Gastroesophageal sphincter (tissue), 4 donors: Measurements from ENCODE around the gene HCN1. TPM values are rescaled to one million over a fixed set of nuclear protein-coding genes. Genes with fewer than 3 reads are reported as not detected.

Experiments
- ATAC-seq: fragments of 150-250 bp; one replicate; pipeline ENCODE4 v1.9.1; 2016; ENCODE audit warnings: mild to moderate bottlenecking, moderate library complexity
- H3K27ac ChIP-seq, 4 donors: fragments of 200-600 bp; sonication (generic) in 3 of 4; 1 replicate in 3 of 4; 2 replicates in 1 of 4; pipeline ENCODE4 v1.5.1; 2016 to 2019
- H3K27me3 ChIP-seq: fragments of 200-600 bp; sonication (generic); one replicate; pipeline ENCODE4 v1.5.1; 2019
- H3K36me3 ChIP-seq, 2 donors: fragments of 200-600 bp; sonication (generic); one replicate each; pipeline ENCODE4 v1.5.1; 2019; ENCODE audit warnings: control low read depth in 1 of 2
- H3K4me1 ChIP-seq, 3 donors: fragments of 200-600 bp; sonication (generic); 1 replicate in 2 of 3; 2 replicates in 1 of 3; pipeline ENCODE4 v1.5.1; 2016 to 2019; ENCODE audit warnings: control low read depth in 2 of 3
- H3K4me3 ChIP-seq, 2 donors: fragments of 200-600 bp; sonication (generic); one replicate each; pipeline ENCODE4 v1.5.1; 2019; ENCODE audit warnings: mild to moderate bottlenecking in 1 of 2, moderate library complexity in 1 of 2
- H3K9me3 ChIP-seq, 3 donors: fragments of 200-600 bp; sonication (generic); one replicate each; pipeline ENCODE4 v1.5.1; 2017 to 2019; ENCODE audit warnings: control low read depth in 2 of 3
- CTCF ChIP-seq, 4 experiments: fragments of 200-600 bp in 2 of 4; fragments of 450-650 bp in 2 of 4; sonication (generic) in 1 of 4; IDR thresholded peaks; one replicate each; pipeline ENCODE4 v1.5.1; 2017 to 2019; ENCODE audit warnings: antibody characterized with exemption in 4 of 4, mild to moderate bottlenecking in 2 of 4, moderate library complexity in 2 of 4
- EP300 ChIP-seq: sonication (generic); formaldehyde crosslinking; IDR thresholded peaks from one replicate; pipeline ENCODE4 v1.6.1; 2017; ENCODE audit warnings: antibody characterized with exemption, mild to moderate bottlenecking
- POLR2A ChIP-seq, 2 donors: fragments of 450-650 bp; IDR thresholded peaks; one replicate each; pipeline ENCODE4 v1.6.1; 2017; ENCODE audit warnings: antibody characterized with exemption in 2 of 2, mild to moderate bottlenecking in 2 of 2, moderate library complexity in 1 of 2
- POLR2AphosphoS5 ChIP-seq: sonication (generic); formaldehyde crosslinking; IDR thresholded peaks from one replicate; pipeline ENCODE4 v1.6.1; 2017; ENCODE audit warnings: antibody characterized with exemption
- WGBS, 2 donors: methylation state at CpG; one replicate each; pipeline ENCODE4 v1.1.5; 2018; ENCODE audit warnings: low coverage in 1 of 2; 5-methylcytosine and 5-hydroxymethylcytosine counted together
- total RNA-seq, 4 donors: library from RNA; depleted of rRNA; stranded (reverse); fragments of >200 nt; gene quantifications; one replicate each; pipeline ENCODE4 v1.1.0, GENCODE V29; 2016

The HCN1 gene
- total RNA-seq, 4 donors from 2014 or later = 0.19 to 1.3 (median 0.63) TPM

- no peak for ATAC-seq
- no peaks in the 10 kb centered on the region for H3K9me3 ChIP-seq
- peak overlapping the region; percentile 23 to 53 for H3K4me3 ChIP-seq
- no CpG with 5 or more reads among the region's 59 CpGs for WGBS, 2 donors
- H3K36me3 ChIP-seq = no peaks in the 10 kb centered on the region
- TF ChIP-seq POLR2AphosphoS5 (no peak), CTCF (IDR thresholded peaks at IDR 0.05) (no peak), EP300 (no peak), POLR2A (IDR thresholded peaks at IDR 0.05) (no peak)
- peaks cover 79% of the 10 kb centered on the region for H3K27me3 ChIP-seq
- H3K27ac ChIP-seq = no peak overlapping the region
- H3K4me1 ChIP-seq = peaks cover 0 to 19% (median 9%) of the 10 kb centered on the region in 3 donors
These were observed 400 bp downstream of the HCN1 start for GRCh38 chr5:45695804-45696156.

GRCh38 chr5:45694971-45695803, 993 bp downstream of the HCN1 start:
- H3K27me3 ChIP-seq = peaks cover 82% of the 10 kb centered on the region
- no peak overlapping the region for H3K27ac ChIP-seq

GRCh38 chr5:45694255-45694814, 1.8 kb downstream of the HCN1 start:
- ATAC-seq = no peak

More at GRCh38 chr5:45694971-45695803, 993 bp downstream of the HCN1 start:
- WGBS, 2 donors = no CpG with 5 or more reads among the region's 51 CpGs
- Histone ChIP-seq H3K9me3 (no peaks in the 10 kb centered on the region), H3K36me3 (no peaks in the 10 kb centered on the region), H3K4me3 (peak overlapping the region; percentile 23 to 53), H3K4me1 (peaks cover 0 to 19% (median 9%) of the 10 kb centered on the region in 3 donors)
- TF ChIP-seq POLR2A (IDR thresholded peaks at IDR 0.05) (no peak), CTCF (IDR thresholded peaks at IDR 0.05) (no peak), POLR2AphosphoS5 (no peak), EP300 (no peak)
- ATAC-seq = no peak

GRCh38 chr5:45692481-45692880, 3.7 kb downstream of the HCN1 start:
- peaks cover 74% of the 10 kb centered on the region for H3K27me3 ChIP-seq
- no peak overlapping the region for H3K27ac ChIP-seq
- H3K4me3 ChIP-seq = no peak overlapping the region
- 60 to 76% methylated on average over 3 of the region's 3 CpGs for WGBS, 2 donors
- ATAC-seq = no peak
- H3K4me1 ChIP-seq = peaks cover 0 to 19% (median 9%) of the 10 kb centered on the region in 3 donors
- H3K9me3 ChIP-seq = no peaks in the 10 kb centered on the region
- no peaks in the 10 kb centered on the region for H3K36me3 ChIP-seq
- TF ChIP-seq POLR2AphosphoS5 = no peak
- TF ChIP-seq POLR2A (IDR thresholded peaks at IDR 0.05) = no peak
- TF ChIP-seq CTCF (IDR thresholded peaks at IDR 0.05) = no peak
- no peak for TF ChIP-seq EP300

More at GRCh38 chr5:45694255-45694814, 1.8 kb downstream of the HCN1 start:
- TF ChIP-seq EP300 (no peak), POLR2A (IDR thresholded peaks at IDR 0.05) (no peak), CTCF (IDR thresholded peaks at IDR 0.05) (no peak), POLR2AphosphoS5 (no peak)
- Histone ChIP-seq H3K9me3 (no peaks in the 10 kb centered on the region), H3K36me3 (no peaks in the 10 kb centered on the region), H3K4me3 (no peak overlapping the region), H3K27me3 (peaks cover 82% of the 10 kb centered on the region), H3K27ac (no peak overlapping the region), H3K4me1 (peaks cover 0 to 19% (median 9%) of the 10 kb centered on the region in 3 donors)
- WGBS, 2 donors = 10 to 14% methylated on average over 13 of the region's 14 CpGs

GRCh38 chr5:45691656-45692055, 4.5 kb downstream of the HCN1 start:
- H3K4me3 ChIP-seq = no peak overlapping the region
- 68 to 73% methylated on average over 4 of the region's 4 CpGs for WGBS, 2 donors
- H3K4me1 ChIP-seq = peaks cover 0 to 19% (median 9%) of the 10 kb centered on the region in 3 donors
- no peak overlapping the region for H3K27ac ChIP-seq
- H3K27me3 ChIP-seq = peaks cover 66% of the 10 kb centered on the region
- no peak for TF ChIP-seq CTCF (IDR thresholded peaks at IDR 0.05)
- no peak for TF ChIP-seq POLR2A (IDR thresholded peaks at IDR 0.05)
- no peak for TF ChIP-seq EP300
- TF ChIP-seq POLR2AphosphoS5 = no peak
- no peaks in the 10 kb centered on the region for H3K9me3 ChIP-seq
- ATAC-seq = no peak
- H3K36me3 ChIP-seq = no peaks in the 10 kb centered on the region
